Measurements from ENCODE around the gene NANS. TPM values are rescaled to one million over a fixed set of nuclear protein-coding genes. Genes with fewer than 3 reads are reported as not detected.

The NANS gene
- total and polyA plus RNA-seq, 10 of the 15 experiments (the other 5 are each of a cell fraction or from before 2014, with no cell fraction given): 21.0 to 126 (median 52.3) TPM

DNA sequence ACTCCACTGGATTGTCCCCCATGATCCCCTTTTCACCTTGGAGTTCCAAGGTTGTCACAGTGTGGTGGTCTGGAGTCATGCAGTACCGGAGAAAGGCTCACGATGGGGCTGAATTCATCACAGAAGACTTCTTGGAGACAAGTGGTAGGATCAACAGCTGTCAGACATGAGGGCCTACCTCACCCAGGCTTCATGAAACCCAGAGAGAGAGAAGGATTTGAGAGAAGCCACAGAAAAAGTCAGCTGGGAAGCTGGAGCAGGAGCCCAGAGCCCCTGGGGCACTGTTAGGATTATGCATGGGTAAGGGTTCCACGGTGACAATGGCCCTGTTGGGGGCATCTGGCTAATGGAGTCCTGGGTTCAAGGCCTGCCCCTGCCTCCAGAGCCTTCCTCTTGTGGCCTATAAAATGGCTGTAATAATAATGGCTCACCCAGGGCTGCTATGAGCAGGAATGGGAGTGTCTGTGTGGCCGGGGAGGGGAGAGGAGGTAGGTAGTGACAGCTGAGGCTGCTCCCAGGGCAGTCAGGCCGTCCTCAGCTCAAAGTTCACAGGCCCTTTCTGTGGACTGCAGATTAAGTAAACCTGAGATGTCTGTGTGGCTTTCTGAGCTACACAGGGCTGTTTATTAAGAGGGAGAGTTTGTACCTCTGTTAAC, 61.6 kb downstream of the NANS start (continued):
- TF ChIP-seq, protein P1, sequence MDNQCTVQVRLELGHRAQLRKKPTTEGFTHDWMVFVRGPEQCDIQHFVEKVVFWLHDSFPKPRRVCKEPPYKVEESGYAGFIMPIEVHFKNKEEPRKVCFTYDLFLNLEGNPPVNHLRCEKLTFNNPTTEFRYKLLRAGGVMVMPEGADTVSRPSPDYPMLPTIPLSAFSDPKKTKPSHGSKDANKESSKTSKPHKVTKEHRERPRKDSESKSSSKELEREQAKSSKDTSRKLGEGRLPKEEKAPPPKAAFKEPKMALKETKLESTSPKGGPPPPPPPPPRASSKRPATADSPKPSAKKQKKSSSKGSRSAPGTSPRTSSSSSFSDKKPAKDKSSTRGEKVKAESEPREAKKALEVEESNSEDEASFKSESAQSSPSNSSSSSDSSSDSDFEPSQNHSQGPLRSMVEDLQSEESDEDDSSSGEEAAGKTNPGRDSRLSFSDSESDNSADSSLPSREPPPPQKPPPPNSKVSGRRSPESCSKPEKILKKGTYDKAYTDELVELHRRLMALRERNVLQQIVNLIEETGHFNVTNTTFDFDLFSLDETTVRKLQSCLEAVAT (IDR thresholded peaks at IDR 0.05): no peak

DNA sequence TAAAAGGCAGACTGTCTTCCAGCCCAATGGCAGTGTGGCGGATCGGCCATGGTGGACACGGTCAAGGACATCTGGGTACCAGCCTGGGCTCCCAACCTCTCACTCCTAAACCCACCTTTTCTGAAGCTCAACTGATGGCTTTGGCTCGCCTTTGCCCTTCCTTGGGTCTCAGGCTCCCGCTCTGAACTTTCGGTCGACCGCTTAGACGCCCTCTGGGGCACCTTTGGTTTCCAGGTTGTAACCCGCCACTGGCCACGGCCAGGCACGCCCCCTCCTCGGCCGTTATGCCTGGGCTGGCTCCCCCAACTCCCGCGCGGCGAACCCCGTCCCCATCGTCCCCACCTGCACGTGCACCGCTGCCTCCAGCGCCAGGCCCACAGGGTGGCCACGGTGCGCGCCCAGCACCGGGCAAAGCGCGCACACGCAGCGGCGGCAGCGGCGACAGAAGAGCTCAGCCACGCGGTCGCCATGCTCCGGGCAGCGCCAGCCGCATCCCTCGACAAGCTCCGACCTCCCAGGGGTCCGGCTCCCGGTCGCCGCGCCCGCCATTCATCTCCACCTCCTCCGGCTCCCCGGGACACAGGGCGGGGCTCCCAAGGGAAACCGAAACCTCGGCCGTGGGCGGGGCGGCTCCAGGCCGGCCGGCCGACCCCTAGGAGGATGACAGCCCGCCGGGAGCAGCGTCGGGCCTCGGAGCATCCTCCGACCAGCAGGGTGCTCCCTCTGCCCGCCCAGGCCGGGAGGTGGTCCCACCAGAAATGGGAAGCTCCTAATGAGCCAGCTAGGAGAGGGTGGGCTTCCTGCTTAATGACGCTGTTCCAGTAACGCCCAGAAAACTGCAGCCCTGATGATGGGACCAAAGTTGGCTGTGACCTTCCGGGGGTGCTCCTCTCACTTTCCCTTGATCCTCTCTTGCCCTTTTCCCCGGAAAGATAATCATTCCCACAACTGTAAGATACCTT, 62.4 kb downstream of the NANS start, which contains the start of gene TRIM14:
Gene TRIM14, minus strand, starts transcription at position 583 of the 962 bp plus-strand sequence. Its CDS starts 34 bp downstream, at position 549.
- POLR2A ChIA-PET: interaction anchor here (0.7 to 2.7 kb wide), 13 partner anchors 10 to 138 kb away, joined by 3 to 17 read pairs (median 5); partner anchors contain the start of genes NANS and TBC1D2
- TF ChIP-seq SP1 (IDR thresholded peaks at IDR 0.05; ENCODE audit: low read depth, low read length): no peak
- TF ChIP-seq POLR2AphosphoS5 (IDR thresholded peaks at IDR 0.05; ENCODE audit: low read length): 0 out of 2 replicates have a peak, but pooled peaks have one; percentile 31
- TF ChIP-seq LARP7 (IDR thresholded peaks at IDR 0.05): peak; percentile 61
- peak; percentile 46 for TF ChIP-seq KLF5 (IDR thresholded peaks at IDR 0.05; ENCODE audit: partially characterized antibody)
- TF ChIP-seq RAD21 (IDR thresholded peaks at IDR 0.05; ENCODE audit: insufficient read depth, low read depth, low read length): peak; percentile 47
- TF ChIP-seq BACH1 (IDR thresholded peaks at IDR 0.05; ENCODE audit: borderline replicate concordance): 0 out of 2 replicates have a peak, but pooled peaks have one; percentile 22
- TF ChIP-seq CREM (IDR thresholded peaks at IDR 0.05; ENCODE audit: low read depth): peak; percentile 7; the same call in 1 of the 2 replicates
- TF ChIP-seq, protein P2, sequence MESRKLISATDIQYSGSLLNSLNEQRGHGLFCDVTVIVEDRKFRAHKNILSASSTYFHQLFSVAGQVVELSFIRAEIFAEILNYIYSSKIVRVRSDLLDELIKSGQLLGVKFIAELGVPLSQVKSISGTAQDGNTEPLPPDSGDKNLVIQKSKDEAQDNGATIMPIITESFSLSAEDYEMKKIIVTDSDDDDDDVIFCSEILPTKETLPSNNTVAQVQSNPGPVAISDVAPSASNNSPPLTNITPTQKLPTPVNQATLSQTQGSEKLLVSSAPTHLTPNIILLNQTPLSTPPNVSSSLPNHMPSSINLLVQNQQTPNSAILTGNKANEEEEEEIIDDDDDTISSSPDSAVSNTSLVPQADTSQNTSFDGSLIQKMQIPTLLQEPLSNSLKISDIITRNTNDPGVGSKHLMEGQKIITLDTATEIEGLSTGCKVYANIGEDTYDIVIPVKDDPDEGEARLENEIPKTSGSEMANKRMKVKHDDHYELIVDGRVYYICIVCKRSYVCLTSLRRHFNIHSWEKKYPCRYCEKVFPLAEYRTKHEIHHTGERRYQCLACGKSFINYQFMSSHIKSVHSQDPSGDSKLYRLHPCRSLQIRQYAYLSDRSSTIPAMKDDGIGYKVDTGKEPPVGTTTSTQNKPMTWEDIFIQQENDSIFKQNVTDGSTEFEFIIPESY (IDR thresholded peaks at IDR 0.05): no peak
- TF ChIP-seq ASH2L (IDR thresholded peaks at IDR 0.05; ENCODE audit: borderline replicate concordance, low read depth): peak; percentile 99
- peak; percentile 94 for TF ChIP-seq POLR2A (IDR thresholded peaks at IDR 0.05; ENCODE audit: low read depth, low read length)
- peak; percentile 74; the same call in 1 of the 2 replicates for TF ChIP-seq SIN3A (IDR thresholded peaks at IDR 0.05; ENCODE audit: low read depth, low read length)
- TF ChIP-seq, protein P3, sequence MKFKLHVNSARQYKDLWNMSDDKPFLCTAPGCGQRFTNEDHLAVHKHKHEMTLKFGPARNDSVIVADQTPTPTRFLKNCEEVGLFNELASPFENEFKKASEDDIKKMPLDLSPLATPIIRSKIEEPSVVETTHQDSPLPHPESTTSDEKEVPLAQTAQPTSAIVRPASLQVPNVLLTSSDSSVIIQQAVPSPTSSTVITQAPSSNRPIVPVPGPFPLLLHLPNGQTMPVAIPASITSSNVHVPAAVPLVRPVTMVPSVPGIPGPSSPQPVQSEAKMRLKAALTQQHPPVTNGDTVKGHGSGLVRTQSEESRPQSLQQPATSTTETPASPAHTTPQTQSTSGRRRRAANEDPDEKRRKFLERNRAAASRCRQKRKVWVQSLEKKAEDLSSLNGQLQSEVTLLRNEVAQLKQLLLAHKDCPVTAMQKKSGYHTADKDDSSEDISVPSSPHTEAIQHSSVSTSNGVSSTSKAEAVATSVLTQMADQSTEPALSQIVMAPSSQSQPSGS (IDR thresholded peaks at IDR 0.05; ENCODE audit: low read length): no peak

More for the DNA sequence above, 62.4 kb downstream of the NANS start, which contains the start of gene TRIM14:
- H3K79me2 ChIP-seq (ENCODE audit: control insufficient read depth, insufficient read depth, low read length): peaks cover 23% of the 10 kb centered on the region
- intact Hi-C loops (cut with micrococcal nuclease; ENCODE audit: unreplicated experiment) (loop anchor here (1.0 to 5.0 kb wide), 5 partner anchors 16 to 144 kb away; partner anchors contain the start of gene CORO2A), in situ Hi-C loops (cut with MboI) (no loop called here)
- SMC1A ChIA-PET (ENCODE audit: uncharacterized antibody, unreplicated experiment): interaction anchor here (0.7 to 2.7 kb wide), 28 partner anchors 10 to 657 kb away, joined by 3 to 26 read pairs (median 4); partner anchors contain the start of gene TBC1D2
- WGBS (ENCODE audit: insufficient coverage, insufficient replicate concordance, low lambda C conversion rate, missing lambda C conversion rate): under 1% methylated on average over 59 of the region's 71 CpGs
- peak within 1 kb of the TSS; percentile 81 for H3K4me2 ChIP-seq (ENCODE audit: control insufficient read depth, insufficient read depth)
- CTCF ChIA-PET: interaction anchor here (0.6 to 2.9 kb wide), 28 partner anchors 8 to 500 kb away, joined by 3 to 49 read pairs (median 4); partner anchors contain the start of gene TBC1D2
- no TSS peak for BruUV-seq (replicated peaks)
- peaks cover 25% of the 10 kb centered on the region for H3K4me1 ChIP-seq (ENCODE audit: control insufficient read depth, insufficient read depth, low read length)
- peak; percentile 78 for ATAC-seq
- H3K9me3 ChIP-seq (replicated peaks; ENCODE audit: control insufficient read depth, insufficient read depth, low read length): no peaks in the 10 kb centered on the region
- H3K4me3 ChIP-seq: peak within 1 kb of the TSS; percentile 77
- FAIRE-seq: no peak
- H3K9ac ChIP-seq (ENCODE audit: control insufficient read depth, insufficient read depth, low read length): peak within 1 kb of the TSS; percentile 88
- peaks cover 0 to 6% of the 10 kb centered on the region in 2 experiments; a peak in 2 of 4 replicates for H3K36me3 ChIP-seq (ENCODE audit: control insufficient read depth in 2 of 2, insufficient read depth in 2 of 2, low read length in 1 of 2)
- H3K27me3 ChIP-seq (replicated peaks in 1 of 2; ENCODE audit: control insufficient read depth in 2 of 2, insufficient read depth in 2 of 2, low read length in 1 of 2): no peaks in the 10 kb centered on the region
- no peak for DNase-seq (ENCODE audit: low read depth, low spot score)
- RAD21 ChIA-PET (ENCODE audit: unreplicated experiment): interaction anchor here (0.5 to 3.1 kb wide), 22 partner anchors 10 to 196 kb away, joined by 3 to 34 read pairs (median 6); partner anchors contain the start of genes TBC1D2 and TRMO
- peak within 1 kb of the TSS; percentile 85 for H2AFZ ChIP-seq (ENCODE audit: control insufficient read depth, low read depth, low read length)
- peak within 1 kb of the TSS; percentile 90 for H3K27ac ChIP-seq (ENCODE audit: control insufficient read depth, insufficient read depth)
- H4K20me1 ChIP-seq (ENCODE audit: control insufficient read depth, insufficient read depth): no peaks in the 10 kb centered on the region

Data from GM12878 (cell line).